Measurements from ENCODE around the gene VAPB. TPM values are rescaled to one million over a fixed set of nuclear protein-coding genes. Genes with fewer than 3 reads are reported as not detected.

The VAPB gene, protein sequence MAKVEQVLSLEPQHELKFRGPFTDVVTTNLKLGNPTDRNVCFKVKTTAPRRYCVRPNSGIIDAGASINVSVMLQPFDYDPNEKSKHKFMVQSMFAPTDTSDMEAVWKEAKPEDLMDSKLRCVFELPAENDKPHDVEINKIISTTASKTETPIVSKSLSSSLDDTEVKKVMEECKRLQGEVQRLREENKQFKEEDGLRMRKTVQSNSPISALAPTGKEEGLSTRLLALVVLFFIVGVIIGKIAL
- 38.3 TPM for total RNA-seq

DNA sequence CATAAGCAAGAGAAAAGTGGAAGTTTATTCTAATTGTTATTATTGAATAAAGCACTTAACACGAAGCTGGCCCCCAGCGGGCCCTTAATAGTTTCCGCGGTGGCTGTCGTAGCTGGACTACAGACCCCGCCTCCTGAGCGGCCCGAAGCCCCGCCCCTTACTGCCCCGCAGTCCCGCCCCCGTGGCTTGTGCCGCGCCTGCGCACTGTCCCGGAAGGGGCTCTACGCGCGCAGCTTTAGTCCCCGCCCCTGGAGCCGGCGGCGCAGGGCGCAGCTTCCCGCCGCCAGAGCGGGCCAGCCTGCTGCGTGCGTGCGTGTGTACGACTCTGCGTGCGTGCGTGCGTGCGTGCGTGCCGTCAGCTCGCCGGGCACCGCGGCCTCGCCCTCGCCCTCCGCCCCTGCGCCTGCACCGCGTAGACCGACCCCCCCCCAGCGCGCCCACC lies at the start of gene VAPB:
TSS of gene VAPB (plus strand) at position 348 of the 442 bp plus-strand sequence. CDS start 231 bp downstream, outside the sequence.

Other genes starting within 250 kb of the VAPB start
- gene ANKRD60, start 160.6 kb upstream of the VAPB start, total RNA-seq: not detected
- gene RAB22A, start 79.5 kb upstream of the VAPB start, total RNA-seq: 39.2 TPM
- not detected for gene APCDD1L, start 126.2 kb downstream of the VAPB start, total RNA-seq